B cell (primary cell): ENCODE measurements around the gene MAN1B1. TPM values are rescaled to one million over a fixed set of nuclear protein-coding genes. Genes with fewer than 3 reads are reported as not detected.

ENCODE experiments used
- ATAC-seq: fragments of 200-7000 bp; cut with Tn5 transposase; one replicate; pipeline ENCODE4 v1.10.0; 2021; ENCODE audit warnings: low read depth, mild to moderate bottlenecking, moderate number of reproducible peaks, moderate library complexity
- CTCF ChIA-PET: fragments of 350-600 bp; sonication (Branson Sonifier 250); formaldehyde crosslinking; loops from one replicate; lab custom pipeline; 2021; ENCODE audit warnings: antibody characterized with exemption, inconsistent platforms; lab: Charles Lee
- POLR2A ChIA-PET: fragments of 350-600 bp; sonication (Branson Sonifier 250); formaldehyde crosslinking; loops from one replicate; lab custom pipeline; 2021; ENCODE audit warnings: antibody characterized with exemption; lab: Charles Lee
- DNase-seq: peaks from one replicate; pipeline ENCODE4 v3.0.0; 2013
- H2AFZ ChIP-seq: 2 replicates; pipeline ENCODE4 v1.6.1; 2012; ENCODE audit warnings: mild to moderate bottlenecking, low read depth, low read length; ENCODE audit not compliant: insufficient read depth, poor library complexity, severe bottlenecking
- H3K27ac ChIP-seq, 2 donors: 1 replicate in 1 of 2; 2 replicates in 1 of 2; pipeline ENCODE4 v1.5.1; 2012 to 2013; ENCODE audit warnings: low read length in 2 of 2, mild to moderate bottlenecking in 2 of 2, moderate library complexity in 1 of 2
- H3K27me3 ChIP-seq, 4 experiments: fragments of 200-600 bp in 1 of 4; sonication (generic) in 1 of 4; replicated peaks in 1 of 4; 1 replicate in 2 of 4; 2 replicates in 2 of 4; pipeline versions ENCODE4 v1.6.1 to v1.7.0; 2013 to 2016; ENCODE audit warnings: low read length in 3 of 4, mild to moderate bottlenecking in 2 of 4, mixed read lengths in 1 of 4, moderate library complexity in 1 of 4; ENCODE audit not compliant: insufficient read depth in 4 of 4, control insufficient read depth in 3 of 4; ENCODE audit errors: control extremely low read depth in 1 of 4
- H3K36me3 ChIP-seq, 2 experiments: replicated peaks in 1 of 2; 1 replicate in 1 of 2; 2 replicates in 1 of 2; pipeline versions ENCODE4 v1.6.1 to v1.7.1; 2013; ENCODE audit warnings: low read length in 1 of 2; ENCODE audit not compliant: insufficient read depth in 2 of 2, control insufficient read depth in 1 of 2; ENCODE audit errors: control extremely low read depth in 1 of 2, extremely low read depth in 1 of 2
- H3K4me1 ChIP-seq, 2 donors: fragments of 200-600 bp in 1 of 2; sonication (generic) in 1 of 2; 1 replicate in 1 of 2; 2 replicates in 1 of 2; pipeline versions ENCODE4 v1.5.1 to v1.6.1; 2013 to 2017; ENCODE audit warnings: low read length in 2 of 2; ENCODE audit not compliant: control insufficient read depth in 2 of 2, insufficient read depth in 2 of 2
- H3K4me2 ChIP-seq: replicated peaks from 2 replicates; pipeline ENCODE3; 2012; ENCODE audit warnings: mild to moderate bottlenecking, low read depth, low read length; ENCODE audit not compliant: poor library complexity, severe bottlenecking
- H3K4me3 ChIP-seq, 5 experiments: fragments of 200-600 bp in 1 of 5; sonication (generic) in 1 of 5; 1 replicate in 3 of 5; 2 replicates in 2 of 5; pipeline versions ENCODE4 v1.5.1 to v1.7.0; 2011 to 2016; ENCODE audit warnings: low read length in 4 of 5, mild to moderate bottlenecking in 4 of 5, low read depth in 2 of 5, control low read depth in 1 of 5, moderate library complexity in 1 of 5; ENCODE audit not compliant: insufficient read depth in 1 of 5; ENCODE audit errors: control extremely low read depth in 1 of 5, extremely low read depth in 1 of 5
- H3K79me2 ChIP-seq: fragments of 200-600 bp; sonication (generic); one replicate; pipeline ENCODE4 v1.6.0; 2016; ENCODE audit warnings: low read length; ENCODE audit not compliant: control insufficient read depth, insufficient read depth
- H3K9ac ChIP-seq: fragments of 200-600 bp; sonication (generic); 2 replicates; pipeline ENCODE4 v1.6.1; 2017; ENCODE audit warnings: mild to moderate bottlenecking, low read length, moderate library complexity
- H3K9me3 ChIP-seq, 3 donors: one replicate each; pipeline versions ENCODE4 v1.6.1 to v1.7.1; 2013; ENCODE audit warnings: low read length in 2 of 3; ENCODE audit not compliant: control insufficient read depth in 2 of 3, insufficient read depth in 1 of 3; ENCODE audit errors: control extremely low read depth in 1 of 3
- H4K20me1 ChIP-seq: 2 replicates; pipeline ENCODE4 v1.6.0; 2012; ENCODE audit warnings: mild to moderate bottlenecking, low read length; ENCODE audit not compliant: insufficient read depth, control insufficient read depth, poor library complexity, severe bottlenecking
- H3K27ac Mint-ChIP-seq: one replicate; pipeline ENCODE4 v1.8.0; 2021; ENCODE audit warnings: mixed read lengths
- H3K27me3 Mint-ChIP-seq: one replicate; pipeline ENCODE4 v1.8.0; 2021; ENCODE audit warnings: mixed read lengths
- H3K4me1 Mint-ChIP-seq: one replicate; pipeline ENCODE4 v1.8.0; 2021; ENCODE audit warnings: mixed read lengths
- H3K4me3 Mint-ChIP-seq: one replicate; pipeline ENCODE4 v1.8.0; 2021; ENCODE audit warnings: mixed read lengths
- H3K9me3 Mint-ChIP-seq: one replicate; pipeline ENCODE4 v1.8.0; 2022; ENCODE audit warnings: mixed read lengths; ENCODE audit not compliant: insufficient read depth
- EZH2 ChIP-seq: IDR thresholded peaks from 2 replicates; pipeline ENCODE4 v1.6.1; 2012; ENCODE audit warnings: borderline replicate concordance, low read depth, mild to moderate bottlenecking, moderate library complexity, low read length; ENCODE audit not compliant: insufficient read depth, poor library complexity, severe bottlenecking
- WGBS: methylation state at CpG from one replicate; pipeline ENCODE4 v1.1.5; 2013; ENCODE audit warnings: missing lambda C conversion rate; ENCODE audit not compliant: insufficient coverage; 5-methylcytosine and 5-hydroxymethylcytosine counted together
- intact Hi-C: fragments of 100-400 bp; cut with micrococcal nuclease; formaldehyde crosslinking; loops from one replicate; pipeline ENCODE4 v1.10.0; 2022
- polyA plus RNA-seq: library from polyadenylated mRNA; depleted of rRNA; stranded (reverse); fragments of >200 nt; gene quantifications from 2 replicates; pipeline ENCODE4 v1.2.3, GENCODE V29; 2012
- total RNA-seq, 2 donors: library from RNA; stranded (reverse); fragments of 120-200 nt in 1 of 2; gene quantifications; 1 replicate in 1 of 2; 2 replicates in 1 of 2; pipeline versions ENCODE4 v1.2.3 to v1.2.4, GENCODE V29; 2013 to 2022
- TF ChIP-seq, protein P1 (sequence below): fragments of 200-600 bp; IDR thresholded peaks from one replicate; pipeline ENCODE4 v1.8.0; 2022; ENCODE audit warnings: antibody characterized with exemption, mild to moderate bottlenecking

MAN1B1 gene
- total and polyA plus RNA-seq, 2 donors (not counting 1 experiment from before 2014, with no cell fraction given), result 47.0 to 68.4 TPM

DNA sequence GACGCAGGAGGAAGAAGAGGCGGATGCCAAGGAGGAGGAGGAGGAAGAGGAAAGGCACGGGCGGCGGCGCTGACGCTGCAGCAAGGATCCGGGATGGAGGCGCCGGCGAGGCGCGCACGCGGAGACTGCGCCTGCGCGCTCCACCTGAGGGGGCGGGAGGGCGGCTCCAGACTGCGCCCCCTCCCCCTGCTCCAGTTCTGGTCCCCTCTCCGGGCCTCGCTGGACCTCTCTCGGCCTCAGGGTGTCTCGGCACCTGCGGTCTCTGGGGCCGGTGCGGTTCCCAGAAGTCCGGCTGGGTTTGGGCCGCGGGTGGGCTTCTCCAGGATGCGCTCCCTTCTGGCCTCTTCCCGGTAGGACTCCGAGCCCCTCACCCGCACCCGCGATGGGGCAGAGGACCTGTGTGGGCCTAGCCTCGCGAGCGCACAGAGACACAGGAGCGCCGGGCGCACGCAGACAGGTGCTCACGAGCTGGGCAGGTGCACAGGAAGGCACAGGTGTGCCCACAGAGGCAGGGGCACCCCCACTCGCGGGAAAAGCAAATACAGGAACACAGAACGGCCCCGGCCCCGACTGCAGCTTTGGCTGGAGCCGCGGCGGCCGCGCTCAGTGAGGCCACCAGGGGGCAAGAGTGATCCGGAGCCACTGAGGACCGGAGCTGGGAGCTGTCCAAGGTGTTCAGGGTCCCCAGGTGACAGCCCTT is 40.5 kb upstream of the MAN1B1 start, which contains the start of gene NPDC1:
Gene NPDC1 (minus strand): TSS at position 90 of the 700 bp plus-strand sequence. CDS start 188 bp downstream, outside the sequence.
- peaks cover 0 to 86% (median 53%) of the 10 kb centered on the region in 4 experiments for H3K27me3 ChIP-seq
- no peaks in the 10 kb centered on the region for H3K9me3 Mint-ChIP-seq
- H3K9me3 ChIP-seq, result peaks cover 0 to 41% (median 0%) of the 10 kb centered on the region in 3 donors
- 1% methylated on average over 57 of the region's 57 CpGs for WGBS
- DNase-seq (peak; percentile 89), ATAC-seq (peak; percentile 96)
- H3K4me3 Mint-ChIP-seq, result peak within 1 kb of the TSS; percentile 47
- CTCF ChIA-PET, result interaction anchor here (0.7 to 3.2 kb wide), 38 partner anchors 10 to 526 kb away, joined by 3 to 61 read pairs (median 5); partner anchors contain the start of genes AJM1, CLIC3, FUT7 and MAN1B1
- peaks cover 5% of the 10 kb centered on the region for H4K20me1 ChIP-seq
- H3K27ac Mint-ChIP-seq, result peak within 1 kb of the TSS; percentile 15
- H3K4me1 ChIP-seq, result peaks cover 24 to 42% of the 10 kb centered on the region in 2 donors
- H3K4me2 ChIP-seq, result peak within 1 kb of the TSS; percentile 85
- intact Hi-C loops, result loop anchor here (1.0 to 2.0 kb wide), 2 partner anchors 21 to 191 kb away; no protein-coding TSS in a partner anchor
- H3K4me1 Mint-ChIP-seq, result peaks cover 10% of the 10 kb centered on the region
- H3K4me3 ChIP-seq, result peak within 1 kb of the TSS in 3 of 5 experiments; percentile 18 to 46 (median 23)
- TF ChIP-seq, protein P1, sequence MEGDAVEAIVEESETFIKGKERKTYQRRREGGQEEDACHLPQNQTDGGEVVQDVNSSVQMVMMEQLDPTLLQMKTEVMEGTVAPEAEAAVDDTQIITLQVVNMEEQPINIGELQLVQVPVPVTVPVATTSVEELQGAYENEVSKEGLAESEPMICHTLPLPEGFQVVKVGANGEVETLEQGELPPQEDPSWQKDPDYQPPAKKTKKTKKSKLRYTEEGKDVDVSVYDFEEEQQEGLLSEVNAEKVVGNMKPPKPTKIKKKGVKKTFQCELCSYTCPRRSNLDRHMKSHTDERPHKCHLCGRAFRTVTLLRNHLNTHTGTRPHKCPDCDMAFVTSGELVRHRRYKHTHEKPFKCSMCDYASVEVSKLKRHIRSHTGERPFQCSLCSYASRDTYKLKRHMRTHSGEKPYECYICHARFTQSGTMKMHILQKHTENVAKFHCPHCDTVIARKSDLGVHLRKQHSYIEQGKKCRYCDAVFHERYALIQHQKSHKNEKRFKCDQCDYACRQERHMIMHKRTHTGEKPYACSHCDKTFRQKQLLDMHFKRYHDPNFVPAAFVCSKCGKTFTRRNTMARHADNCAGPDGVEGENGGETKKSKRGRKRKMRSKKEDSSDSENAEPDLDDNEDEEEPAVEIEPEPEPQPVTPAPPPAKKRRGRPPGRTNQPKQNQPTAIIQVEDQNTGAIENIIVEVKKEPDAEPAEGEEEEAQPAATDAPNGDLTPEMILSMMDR, result peak; percentile 87
- peak; percentile 97 for TF ChIP-seq EZH2
- POLR2A ChIA-PET, result interaction anchor here (0.7 to 1.4 kb wide), 5 partner anchors 13 to 275 kb away, joined by 3 to 5 read pairs (median 4); partner anchors contain the start of genes RNF224, SAPCD2 and TPRN
- H3K9ac ChIP-seq, result peak within 1 kb of the TSS; percentile 39
- no peaks in the 10 kb centered on the region for H3K36me3 ChIP-seq
- no peaks in the 10 kb centered on the region for H3K79me2 ChIP-seq
- H3K27ac ChIP-seq, result no peak within 1 kb of the TSS
- H2AFZ ChIP-seq, result peak within 1 kb of the TSS; percentile 28
- H3K27me3 Mint-ChIP-seq, result peaks cover 17% of the 10 kb centered on the region
